GM12874 (cell line): Measurements from ENCODE around the gene SLC1A7.

Source experiments
- TF ChIP-seq, protein P1 (sequence below): IDR thresholded peaks from 2 replicates; pipeline ENCODE4 v1.5.1; 2011; ENCODE audit warnings: low read depth, mild to moderate bottlenecking, control low read depth, low read length, moderate library complexity; ENCODE audit not compliant: insufficient read depth

SLC1A7 gene

DNA sequence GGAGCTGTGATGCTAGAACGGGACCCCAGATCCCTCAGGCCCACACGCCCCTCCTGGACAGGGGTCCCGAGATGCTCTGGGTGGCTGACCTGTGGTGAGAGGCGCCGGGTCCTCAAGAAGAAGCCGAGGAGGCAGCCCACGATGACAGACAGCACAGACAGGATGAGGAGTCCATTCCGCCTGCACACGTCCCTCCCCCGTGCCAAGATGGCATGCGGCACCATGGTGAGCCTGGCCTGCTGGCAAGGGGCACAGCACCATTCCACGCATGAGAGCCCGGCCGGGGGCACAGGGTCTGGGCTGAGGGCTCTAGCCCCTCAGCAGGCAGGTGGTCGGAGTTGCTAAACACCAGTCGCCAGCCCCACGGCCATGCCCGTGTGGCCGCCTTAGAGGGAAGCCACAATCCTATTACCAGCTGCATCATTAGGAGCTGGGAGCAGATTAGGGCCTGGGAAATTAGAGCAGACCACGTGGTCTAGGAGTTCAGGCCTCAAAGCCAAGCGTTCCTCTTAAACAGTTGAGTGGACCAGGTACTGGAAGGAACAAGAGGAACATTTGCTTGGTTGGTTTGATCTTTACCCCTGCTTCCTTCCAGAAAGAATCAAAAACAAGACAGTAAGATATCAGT is at the start of gene SLC1A7:
SLC1A7 (minus strand) TSS at position 413 of the 628 bp plus-strand sequence; CDS start at position 224, 189 bp downstream.
- TF ChIP-seq, protein P1, sequence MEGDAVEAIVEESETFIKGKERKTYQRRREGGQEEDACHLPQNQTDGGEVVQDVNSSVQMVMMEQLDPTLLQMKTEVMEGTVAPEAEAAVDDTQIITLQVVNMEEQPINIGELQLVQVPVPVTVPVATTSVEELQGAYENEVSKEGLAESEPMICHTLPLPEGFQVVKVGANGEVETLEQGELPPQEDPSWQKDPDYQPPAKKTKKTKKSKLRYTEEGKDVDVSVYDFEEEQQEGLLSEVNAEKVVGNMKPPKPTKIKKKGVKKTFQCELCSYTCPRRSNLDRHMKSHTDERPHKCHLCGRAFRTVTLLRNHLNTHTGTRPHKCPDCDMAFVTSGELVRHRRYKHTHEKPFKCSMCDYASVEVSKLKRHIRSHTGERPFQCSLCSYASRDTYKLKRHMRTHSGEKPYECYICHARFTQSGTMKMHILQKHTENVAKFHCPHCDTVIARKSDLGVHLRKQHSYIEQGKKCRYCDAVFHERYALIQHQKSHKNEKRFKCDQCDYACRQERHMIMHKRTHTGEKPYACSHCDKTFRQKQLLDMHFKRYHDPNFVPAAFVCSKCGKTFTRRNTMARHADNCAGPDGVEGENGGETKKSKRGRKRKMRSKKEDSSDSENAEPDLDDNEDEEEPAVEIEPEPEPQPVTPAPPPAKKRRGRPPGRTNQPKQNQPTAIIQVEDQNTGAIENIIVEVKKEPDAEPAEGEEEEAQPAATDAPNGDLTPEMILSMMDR = no peak

DNA sequence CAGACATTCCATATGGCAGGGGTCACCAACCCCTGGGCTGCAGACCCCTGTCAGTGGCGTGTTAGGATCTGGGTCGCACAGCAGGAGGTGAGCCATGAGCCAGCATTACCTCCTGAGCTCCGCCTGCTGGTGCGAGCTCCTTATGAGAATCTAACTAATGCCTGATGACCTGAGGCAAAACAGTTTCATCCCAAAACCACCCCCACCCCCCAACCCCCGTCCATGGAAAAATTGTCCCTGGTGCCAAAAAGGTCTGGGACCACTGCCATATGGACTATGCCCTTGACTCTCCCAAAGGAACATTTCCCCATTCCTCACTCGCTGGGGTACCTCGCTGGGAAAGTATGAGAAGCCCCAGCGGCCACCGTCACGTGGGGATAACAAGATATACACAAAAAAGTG is 47.8 kb upstream of the SLC1A7 start:
- TF ChIP-seq, protein P1 = no peak

DNA sequence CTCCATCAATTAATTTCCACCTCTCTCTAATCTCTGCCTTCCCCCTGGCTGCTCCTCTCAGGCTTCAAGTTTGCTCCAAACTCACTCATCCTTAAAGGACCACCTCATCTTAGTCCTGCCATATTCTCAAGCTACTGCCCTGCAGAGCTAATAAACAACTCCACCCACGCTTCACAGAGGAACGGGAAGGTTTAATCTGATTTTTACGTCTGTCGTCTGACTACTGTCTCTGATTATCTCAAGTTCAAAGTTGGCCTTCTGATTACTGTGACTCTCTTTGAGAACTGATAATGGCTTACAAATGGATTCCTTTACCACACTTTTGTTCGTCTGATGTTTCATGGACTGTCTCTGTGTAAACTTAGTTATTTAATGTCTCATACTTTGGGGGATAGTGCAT is 46.6 kb upstream of the SLC1A7 start:
- TF ChIP-seq, protein P1 = no peak

DNA sequence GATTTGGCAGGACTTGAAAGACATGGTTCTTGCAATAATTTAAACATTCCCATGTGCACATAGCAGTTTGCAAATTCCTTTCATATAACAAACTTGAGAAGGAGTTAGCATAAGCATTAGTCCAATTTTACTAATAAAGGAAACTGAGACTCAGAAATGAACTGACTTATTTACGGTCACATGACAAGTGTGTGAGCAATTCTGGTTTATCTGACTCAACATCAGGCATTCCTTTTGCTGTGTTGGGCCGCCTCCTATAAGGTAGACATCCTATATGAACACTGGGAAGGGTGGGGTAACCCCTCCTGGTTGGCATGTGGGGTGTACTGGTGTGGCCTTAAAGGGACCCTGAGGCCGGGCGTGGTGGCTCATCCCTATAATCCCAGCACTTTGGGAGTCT is 45.7 kb upstream of the SLC1A7 start:
- TF ChIP-seq, protein P1 = no peak

DNA sequence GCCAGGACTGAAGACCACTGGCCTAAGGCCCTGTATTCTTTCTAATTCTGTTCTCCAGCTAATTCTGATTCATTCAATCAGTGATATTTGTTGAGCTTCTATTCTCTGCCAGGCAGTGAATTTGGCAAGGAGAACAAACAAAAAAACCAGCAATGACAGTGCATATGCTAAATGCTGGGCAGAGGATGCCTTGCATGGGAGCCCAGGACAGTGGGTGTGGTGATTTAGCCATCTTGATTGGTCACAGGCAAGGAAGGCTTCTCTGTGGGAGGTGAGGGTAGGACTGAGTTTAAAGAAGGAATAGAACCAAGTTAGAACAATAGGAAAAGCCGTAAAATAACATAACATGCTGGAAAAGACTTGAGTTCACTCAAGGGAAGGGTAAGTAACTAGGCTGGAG is 45.0 kb upstream of the SLC1A7 start:
- TF ChIP-seq, protein P1 = no peak

DNA sequence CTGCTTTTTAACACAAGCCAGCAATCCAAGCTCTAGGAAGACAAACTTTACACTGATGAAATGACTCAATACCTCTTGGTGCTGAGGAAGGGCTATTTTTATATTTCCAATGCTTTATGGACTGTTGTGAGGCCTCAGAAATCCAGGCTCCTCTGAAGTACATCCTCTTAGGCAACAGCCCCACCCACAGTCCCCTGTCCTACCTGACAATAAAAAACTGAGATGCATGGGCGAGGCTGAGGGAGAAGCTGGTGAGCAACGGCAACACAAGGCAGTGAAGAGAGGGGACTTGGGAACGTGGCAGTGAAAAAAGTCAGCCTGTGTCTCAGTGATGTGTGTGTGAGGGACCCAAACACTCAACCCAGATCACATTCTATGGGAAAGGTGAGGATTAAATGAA is 44.1 kb upstream of the SLC1A7 start:
- TF ChIP-seq, protein P1 = no peak

DNA sequence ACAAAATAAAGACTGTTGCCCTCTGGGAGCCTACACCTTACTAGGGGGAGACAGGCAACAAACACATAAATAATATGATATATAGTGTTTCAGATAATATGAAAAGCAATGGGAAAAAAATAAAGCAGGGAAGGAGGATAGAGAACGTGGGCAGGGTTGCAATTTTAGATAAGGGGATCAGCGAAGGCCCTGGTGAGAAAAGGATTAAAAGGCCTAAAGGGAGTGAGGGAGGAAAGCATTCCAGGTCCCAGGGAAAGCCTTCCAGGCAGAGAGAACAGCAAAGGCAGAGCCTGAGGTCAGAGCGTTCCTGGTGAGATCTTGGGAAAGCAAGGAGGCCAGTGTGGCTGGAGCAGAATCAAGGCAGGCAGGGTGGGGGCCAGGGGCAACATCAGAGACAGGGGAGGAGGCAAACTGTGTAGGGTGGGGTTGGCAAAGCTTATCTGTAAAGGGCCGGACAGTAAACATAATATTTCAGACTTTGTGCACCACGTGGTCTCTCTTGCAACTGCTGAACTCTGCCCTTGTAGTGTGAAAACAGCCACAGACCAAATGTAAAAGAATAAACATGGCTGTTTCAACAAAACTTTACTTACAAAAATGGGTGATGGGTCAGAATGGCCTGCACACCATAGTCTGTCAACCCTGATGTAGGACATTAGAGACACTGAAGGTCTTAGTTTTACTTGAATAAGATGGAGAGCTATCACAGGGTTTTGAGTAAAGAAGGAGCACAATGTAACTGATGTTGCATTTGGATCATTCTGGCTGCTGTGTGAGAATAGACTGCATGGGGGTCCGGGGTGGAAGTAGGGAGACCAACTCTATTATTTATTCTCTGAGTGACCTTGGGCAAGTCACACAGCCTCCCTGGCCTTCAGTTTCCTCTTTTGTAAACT is 40.9 kb upstream of the SLC1A7 start:
- TF ChIP-seq, protein P1 = no peak
